HG02885 (cell line): ENCODE results near the gene SMYD3.

Experiments
- ATAC-seq: cut with Tn5 transposase; IDR thresholded peaks from one replicate; pipeline ENCODE4 v1.9.1; 2021; ENCODE audit warnings: mild to moderate bottlenecking; ENCODE audit not compliant: unreplicated experiment, poor library complexity

Gene SMYD3

DNA sequence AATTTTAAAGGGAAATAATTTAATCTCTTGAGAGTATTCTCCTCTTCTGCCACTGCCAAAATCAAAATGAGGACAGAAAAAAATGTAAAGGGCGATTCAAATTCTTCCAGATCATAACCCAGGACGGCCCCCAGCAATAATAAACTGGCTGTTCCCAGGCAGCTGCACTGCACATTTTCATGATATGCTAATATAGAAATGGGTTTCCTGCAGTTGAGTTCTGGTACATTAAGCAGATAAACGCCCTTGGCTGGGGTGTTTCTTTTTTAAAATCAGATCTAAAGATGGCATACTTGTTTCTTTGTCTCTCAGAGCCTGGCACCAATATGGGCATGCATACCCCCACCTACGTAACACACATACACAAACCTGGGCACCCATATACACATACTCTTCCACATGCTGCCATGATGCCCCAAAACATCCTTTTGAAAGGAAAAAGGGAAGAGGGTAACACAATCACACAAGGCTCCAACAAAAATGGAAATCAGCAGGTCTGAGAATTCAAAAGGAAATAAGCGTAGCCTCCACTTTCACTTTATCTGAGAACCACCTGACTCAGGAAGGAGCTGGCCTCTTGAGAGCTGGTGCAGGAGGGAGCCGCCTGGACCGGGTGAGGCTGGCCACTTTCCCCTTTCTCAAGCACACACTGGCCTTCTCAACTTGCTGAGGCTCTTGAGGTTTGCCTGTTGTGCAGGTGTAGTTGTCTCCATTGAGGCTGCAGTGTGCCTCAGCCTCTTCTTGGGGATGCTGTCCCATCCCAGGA, 698.9 kb downstream of the SMYD3 start:
- ATAC-seq: peak; percentile 26

- ATAC-seq: peak; percentile 81
Observed at GRCh38 chr1:245807306-245807705, 699.8 kb downstream of the SMYD3 start.

GRCh38 chr1:245805532-245805931, 701.5 kb downstream of the SMYD3 start:
- ATAC-seq: no peak

- ATAC-seq: no peak
Observed at GRCh38 chr1:245804696-245805095, 702.4 kb downstream of the SMYD3 start.

DNA sequence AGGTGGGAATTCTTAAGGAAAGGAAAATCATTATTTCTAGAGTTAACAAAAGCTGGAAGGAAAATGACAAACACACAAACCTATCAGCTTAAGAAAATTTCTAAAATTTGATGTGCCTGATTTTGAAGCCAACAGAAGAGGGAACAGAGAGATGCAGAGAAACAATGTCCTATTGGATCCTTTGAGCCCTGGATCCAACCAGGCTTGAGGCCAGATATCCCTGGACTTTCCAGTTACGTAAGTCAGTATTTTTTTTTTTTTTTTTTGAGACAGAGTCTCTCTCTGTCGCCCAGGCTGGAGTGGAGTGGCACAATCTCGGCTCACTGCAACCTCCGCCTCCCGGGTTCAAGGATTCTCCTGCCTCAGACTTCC, 703.4 kb downstream of the SMYD3 start:
- ATAC-seq: no peak

- ATAC-seq: no peak
Observed at GRCh38 chr1:245802941-245803665, 704.0 kb downstream of the SMYD3 start.

GRCh38 chr1:245800901-245801605, 706.0 kb downstream of the SMYD3 start:
- no peak for ATAC-seq

- no peak for ATAC-seq
Observed at GRCh38 chr1:245798349-245798711, 708.7 kb downstream of the SMYD3 start.

GRCh38 chr1:245797592-245798348, 709.3 kb downstream of the SMYD3 start:
- ATAC-seq: no peak

GRCh38 chr1:245791410-245792312, 715.4 kb downstream of the SMYD3 start:
- no peak for ATAC-seq

DNA sequence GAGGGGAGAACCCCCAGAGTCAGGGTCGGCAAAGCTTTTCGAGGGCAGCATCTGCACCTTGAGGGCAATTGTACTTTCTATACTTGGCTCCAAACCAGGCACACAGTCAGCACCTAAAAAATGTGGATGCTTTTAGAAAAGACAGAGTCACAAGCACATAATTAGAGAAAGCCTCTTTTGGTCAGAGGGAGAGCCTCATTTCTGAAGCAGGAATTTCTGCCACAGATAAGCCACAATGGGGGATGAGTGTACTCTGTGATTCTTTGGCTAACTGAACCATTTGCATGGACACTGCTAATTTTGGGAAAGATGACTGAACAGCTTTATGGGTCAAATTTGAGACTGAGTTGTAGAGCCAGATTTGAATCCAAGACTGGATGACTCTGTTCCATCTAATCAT, 716.6 kb downstream of the SMYD3 start:
- no peak for ATAC-seq

DNA sequence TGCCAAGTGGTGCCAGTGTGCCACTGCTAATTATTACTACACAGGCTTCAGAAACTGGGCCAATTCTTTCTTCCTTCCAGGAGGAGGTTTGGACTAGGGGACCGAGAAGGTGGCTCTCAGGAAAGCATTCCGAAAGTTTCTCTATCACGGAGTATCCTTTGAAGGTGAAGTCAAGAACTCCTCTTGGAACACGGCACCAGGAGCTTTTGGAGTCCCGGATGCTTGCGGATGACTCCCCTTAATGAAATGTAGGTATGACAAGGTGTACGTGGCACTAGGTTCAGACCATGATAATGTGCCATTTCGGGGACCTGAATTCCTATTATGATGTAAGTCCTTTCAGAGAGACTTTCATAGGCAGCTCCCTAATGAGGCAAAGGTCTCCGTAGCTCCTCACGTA, 718.2 kb downstream of the SMYD3 start:
- no peak for ATAC-seq

GRCh38 chr1:245788269-245788668, 718.8 kb downstream of the SMYD3 start:
- ATAC-seq: no peak

DNA sequence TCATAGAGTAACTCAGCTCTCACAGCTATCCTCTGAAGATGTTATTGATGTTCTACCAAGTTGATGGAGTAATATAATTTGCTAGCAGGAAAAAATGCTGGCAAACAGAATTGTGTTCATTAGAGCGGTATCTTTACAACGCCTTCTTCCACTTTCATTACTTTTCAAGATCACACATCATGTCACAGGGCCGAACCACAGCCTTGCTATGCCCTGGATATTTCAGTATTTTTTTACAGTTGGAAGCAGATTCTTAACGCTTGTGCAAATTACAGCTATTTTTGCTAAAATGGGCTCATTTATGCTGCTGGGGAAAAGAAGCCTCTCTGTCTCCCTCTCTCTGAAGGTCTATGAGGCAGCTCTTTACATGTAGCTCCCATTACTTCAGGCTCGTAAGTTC, 720.1 kb downstream of the SMYD3 start:
- no peak for ATAC-seq

DNA sequence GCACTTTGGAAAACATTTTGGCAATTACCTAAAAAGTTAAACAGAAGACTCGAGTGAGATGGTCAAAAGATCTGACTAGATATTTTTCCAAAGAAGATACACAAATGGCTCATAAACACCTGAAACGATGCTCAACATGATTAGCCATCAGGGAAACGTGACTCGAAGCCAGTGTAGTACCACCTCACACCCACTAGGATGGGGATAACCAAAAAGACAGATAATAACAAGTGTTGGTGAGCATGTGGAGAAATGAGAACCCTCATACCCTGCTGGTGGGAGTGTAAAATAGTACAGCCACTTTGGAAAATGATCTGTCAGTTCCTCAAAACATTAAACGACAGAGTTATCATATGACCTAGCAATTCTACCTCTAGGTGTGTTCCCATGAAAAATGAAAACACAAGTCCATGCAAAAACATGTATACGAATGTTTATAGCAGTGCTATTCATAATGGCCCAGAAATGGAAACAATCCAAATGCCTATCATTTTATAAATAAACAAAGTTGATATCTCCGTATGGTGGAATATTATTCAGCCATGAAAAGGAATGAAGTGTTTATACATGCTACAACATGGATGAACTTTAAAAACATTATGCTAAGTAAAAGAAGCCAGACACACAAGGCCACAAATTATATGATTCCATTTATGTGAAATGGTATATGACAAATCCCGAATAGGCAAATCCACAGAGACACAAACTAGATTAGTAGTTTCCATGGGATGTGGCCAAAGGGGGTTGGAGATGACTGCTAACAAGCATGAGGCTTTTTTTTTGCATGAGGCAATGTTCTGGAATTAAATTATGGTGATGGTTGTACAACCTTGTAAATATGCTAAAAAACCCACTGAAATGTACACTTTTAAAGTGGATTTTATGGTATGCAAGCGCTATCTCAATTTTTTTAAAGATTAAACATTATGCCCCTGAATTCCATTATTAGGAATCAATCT, 727.0 kb downstream of the SMYD3 start:
- ATAC-seq: no peak

- no peak for ATAC-seq
Observed at GRCh38 chr1:245777752-245778151, 729.3 kb downstream of the SMYD3 start.

DNA sequence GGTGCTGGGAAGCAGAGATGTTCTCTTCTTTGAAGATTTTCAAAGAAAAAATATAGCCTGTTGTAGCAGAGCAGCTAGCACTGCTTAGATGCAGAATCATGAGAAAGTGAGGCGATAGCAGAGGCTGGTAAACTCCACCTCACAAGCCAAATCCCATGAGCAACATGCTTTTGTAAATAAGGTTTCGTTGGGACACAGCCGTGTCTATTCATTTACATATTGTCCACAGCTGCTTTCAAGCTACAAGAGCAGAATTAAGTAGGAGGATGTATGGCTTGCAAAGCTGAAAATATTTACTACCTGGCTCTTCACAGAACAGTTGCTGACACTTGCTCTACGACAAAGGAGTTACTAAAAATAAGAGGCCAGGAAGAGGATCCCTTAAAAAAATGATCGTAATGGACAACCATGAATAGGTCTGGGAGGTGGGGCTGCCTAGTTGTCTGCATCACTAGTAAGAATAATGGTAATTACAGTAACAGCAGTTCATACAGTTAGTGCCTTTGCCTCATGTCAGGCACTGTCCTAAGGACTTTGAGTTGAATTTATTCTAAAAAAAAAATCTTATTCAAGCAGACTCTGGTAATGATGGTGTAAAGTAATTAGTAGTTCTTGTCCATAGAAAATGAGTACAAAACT, 730.3 kb downstream of the SMYD3 start:
- no peak for ATAC-seq

DNA sequence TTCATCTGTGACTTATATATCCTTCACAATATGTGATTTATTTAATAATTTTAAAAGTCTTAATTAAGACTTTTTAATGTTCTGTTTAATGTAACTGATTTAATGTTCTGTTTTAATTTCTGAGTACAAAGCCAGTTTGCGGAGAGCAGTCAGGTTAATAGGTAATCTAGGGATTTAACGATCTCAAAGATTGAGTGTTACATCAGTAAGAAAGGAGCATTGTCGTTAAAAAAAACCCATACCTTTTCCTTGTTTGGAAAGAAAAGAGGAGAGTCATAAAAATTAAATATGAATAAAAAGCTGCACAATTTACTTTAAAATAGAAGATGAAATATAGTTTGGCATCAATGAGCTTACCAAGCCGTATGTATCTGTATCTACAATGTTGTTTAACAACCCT, 730.9 kb downstream of the SMYD3 start:
- no peak for ATAC-seq
